ENCODE results near the gene RYR3. TPM values are rescaled to one million over a fixed set of nuclear protein-coding genes. Genes with fewer than 3 reads are reported as not detected.

Gene RYR3
- total RNA-seq, 4 donors from 2014 or later, result 3.7 to 7.2 (median 4.5) TPM

GRCh38 chr15:33375236-33375635 is 64.5 kb downstream of the RYR3 start:
- WGBS, result 64% methylated on average over 5 of the region's 5 CpGs
- no peak for DNase-seq (ENCODE audit: extremely low spot score)
- H3K4me1 ChIP-seq, result peaks cover 0 to 6% (median 2%) of the 10 kb centered on the region in 4 donors

GRCh38 chr15:33377204-33377603 is 66.4 kb downstream of the RYR3 start:
- H3K27me3 ChIP-seq, result no peaks in the 10 kb centered on the region
- WGBS, result 89% methylated on average over 4 of the region's 4 CpGs
- no peaks in the 10 kb centered on the region for H3K9me3 ChIP-seq
- intact Hi-C loops (cut with DNase I), result no loop called here
- no peak overlapping the region for H3K4me3 ChIP-seq
- DNase-seq (ENCODE audit: extremely low spot score), result no peak
- no peak for TF ChIP-seq POLR2AphosphoS5 (IDR thresholded peaks at IDR 0.05)
- no peak for TF ChIP-seq EP300 (IDR thresholded peaks at IDR 0.05)
- no peaks in the 10 kb centered on the region for H3K36me3 ChIP-seq
- no peak overlapping the region for H3K27ac ChIP-seq (replicated peaks in 1 of 4)
- H3K4me1 ChIP-seq, result peaks cover 0 to 6% (median 2%) of the 10 kb centered on the region in 4 donors

More at GRCh38 chr15:33375236-33375635, 64.5 kb downstream of the RYR3 start:
- no peak overlapping the region for H3K4me3 ChIP-seq
- H3K9me3 ChIP-seq, result no peaks in the 10 kb centered on the region
- no peak for TF ChIP-seq POLR2AphosphoS5 (IDR thresholded peaks at IDR 0.05)
- no peak for TF ChIP-seq EP300 (IDR thresholded peaks at IDR 0.05)
- no peak for TF ChIP-seq POLR2A (IDR thresholded peaks at IDR 0.05; ENCODE audit: low read depth)
- no peak for TF ChIP-seq CTCF (IDR thresholded peaks at IDR 0.05)
- H3K36me3 ChIP-seq, result no peaks in the 10 kb centered on the region
- H3K27me3 ChIP-seq, result no peaks in the 10 kb centered on the region
- H3K27ac ChIP-seq (replicated peaks in 1 of 4), result no peak overlapping the region
- intact Hi-C loops (cut with DNase I), result no loop called here

GRCh38 chr15:33378866-33379480 is 68.2 kb downstream of the RYR3 start:
- no peak for DNase-seq (ENCODE audit: extremely low spot score)
- Histone ChIP-seq H3K4me3 (no peak overlapping the region), H3K27me3 (no peaks in the 10 kb centered on the region), H3K9me3 (no peaks in the 10 kb centered on the region), H3K4me1 (peaks cover 0 to 6% (median 2%) of the 10 kb centered on the region in 4 donors), H3K36me3 (no peaks in the 10 kb centered on the region), H3K27ac (replicated peaks in 1 of 4) (no peak overlapping the region)
- TF ChIP-seq CTCF (IDR thresholded peaks at IDR 0.05), result no peak
- TF ChIP-seq POLR2A (IDR thresholded peaks at IDR 0.05; ENCODE audit: low read depth), result no peak
- TF ChIP-seq POLR2AphosphoS5 (IDR thresholded peaks at IDR 0.05), result no peak
- 84% methylated on average over 2 of the region's 2 CpGs for WGBS
- intact Hi-C loops (cut with DNase I), result no loop called here

GRCh38 chr15:33380406-33380805 is 69.6 kb downstream of the RYR3 start:
- no peak overlapping the region for H3K4me3 ChIP-seq
- no peak overlapping the region for H3K27ac ChIP-seq (replicated peaks in 1 of 4)
- H3K36me3 ChIP-seq, result no peaks in the 10 kb centered on the region
- no peaks in the 10 kb centered on the region for H3K9me3 ChIP-seq
- H3K27me3 ChIP-seq, result no peaks in the 10 kb centered on the region
- no peaks in the 10 kb centered on the region for H3K4me1 ChIP-seq
- intact Hi-C loops (cut with DNase I), result no loop called here
- WGBS, result 86% methylated on average over 8 of the region's 8 CpGs
- no peak for DNase-seq (ENCODE audit: extremely low spot score)
- no peak for TF ChIP-seq EP300 (IDR thresholded peaks at IDR 0.05)
- TF ChIP-seq CTCF (IDR thresholded peaks at IDR 0.05), result no peak

- no peak for DNase-seq (ENCODE audit: extremely low spot score)
- 86% methylated on average over 3 of the region's 3 CpGs for WGBS
- Histone ChIP-seq H3K4me1 (no peaks in the 10 kb centered on the region), H3K4me3 (no peak overlapping the region), H3K27ac (replicated peaks in 1 of 4) (no peak overlapping the region), H3K27me3 (no peaks in the 10 kb centered on the region), H3K9me3 (no peaks in the 10 kb centered on the region), H3K36me3 (no peaks in the 10 kb centered on the region)
- intact Hi-C loops (cut with DNase I), result no loop called here
- no peak for TF ChIP-seq CTCF (IDR thresholded peaks at IDR 0.05)
- no peak for TF ChIP-seq EP300 (IDR thresholded peaks at IDR 0.05)
- no peak for TF ChIP-seq POLR2AphosphoS5 (IDR thresholded peaks at IDR 0.05)
- no peak for TF ChIP-seq POLR2A (IDR thresholded peaks at IDR 0.05; ENCODE audit: low read depth)
These were observed 71.7 kb downstream of the RYR3 start for GRCh38 chr15:33382491-33382890.

Data from esophagus muscularis mucosa (tissue), 4 donors.